Stomach (tissue), 9 donors: ENCODE measurements around the gene DTX3L. TPM values are rescaled to one million over a fixed set of nuclear protein-coding genes. Genes with fewer than 3 reads are reported as not detected.

Experiments
- DNase-seq, 2 donors: peaks; one replicate each; pipeline versions ENCODE4 v3.0.0 to v3.0.0-alpha.2; 2013 to 2019
- H3K27ac ChIP-seq, 5 donors: fragments of 200-600 bp in 4 of 5; sonication (generic) in 4 of 5; one replicate each; pipeline ENCODE4 v1.5.1; 2013 to 2019; ENCODE audit warnings: mild to moderate bottlenecking in 1 of 5, moderate library complexity in 1 of 5
- H3K27me3 ChIP-seq, 3 donors: fragments of 200-600 bp; sonication (generic); one replicate each; pipeline ENCODE4 v1.5.1; 2017 to 2019; ENCODE audit warnings: mixed run types in 1 of 3
- H3K36me3 ChIP-seq, 4 donors: fragments of 200-600 bp; sonication (generic); 1 replicate in 3 of 4; 2 replicates in 1 of 4; pipeline ENCODE4 v1.5.1; 2016 to 2019
- H3K4me1 ChIP-seq, 4 donors: fragments of 200-600 bp; sonication (generic); one replicate each; pipeline ENCODE4 v1.5.1; 2016 to 2019
- H3K4me3 ChIP-seq, 4 donors: fragments of 200-600 bp; sonication (generic) in 3 of 4; one replicate each; pipeline ENCODE4 v1.5.1; 2016 to 2019; ENCODE audit warnings: mild to moderate bottlenecking in 1 of 4
- H3K9me3 ChIP-seq, 4 donors: fragments of 200-600 bp; sonication (generic); one replicate each; pipeline ENCODE4 v1.5.1; 2016 to 2019
- CTCF ChIP-seq, 7 experiments: fragments of 450-650 bp in 4 of 7; fragments of 200-600 bp in 3 of 7; sonication (generic) in 3 of 7; IDR thresholded peaks; one replicate each; pipeline ENCODE4 v1.5.1; 2016 to 2019; ENCODE audit warnings: antibody characterized with exemption in 7 of 7, control low read depth in 2 of 7, mild to moderate bottlenecking in 1 of 7
- EP300 ChIP-seq: sonication (generic); formaldehyde crosslinking; IDR thresholded peaks from one replicate; pipeline ENCODE4 v1.6.1; 2017; ENCODE audit warnings: antibody characterized with exemption
- POLR2A ChIP-seq, 4 donors: fragments of 450-650 bp; IDR thresholded peaks; one replicate each; pipeline ENCODE4 v1.6.1; 2016; ENCODE audit warnings: antibody characterized with exemption in 4 of 4, control low read depth in 2 of 4, mild to moderate bottlenecking in 1 of 4, moderate library complexity in 1 of 4
- POLR2AphosphoS5 ChIP-seq, 3 donors: sonication (generic); formaldehyde crosslinking; IDR thresholded peaks; one replicate each; pipeline ENCODE4 v1.6.1; 2016; ENCODE audit warnings: antibody characterized with exemption in 3 of 3
- WGBS, 5 donors: extraction: QIAGEN DNeasy Blood & Tissue Kit in 3 of 5; methylation state at CpG; one replicate each; pipeline versions ENCODE4 v1.1.5 to v1.1.7; 2013 to 2018; 5-methylcytosine and 5-hydroxymethylcytosine counted together
- intact Hi-C: fragments of 100-400 bp; cut with DNase I; formaldehyde crosslinking; loops from one replicate; pipeline ENCODE4 v1.15.1; 2023; ENCODE audit warnings: low total_unique reads
- polyA plus RNA-seq, 3 donors: library from polyadenylated mRNA; stranded (reverse); fragments of 200-250 nt; gene quantifications; one replicate each; pipeline ENCODE4 v1.2.3, GENCODE V29; 2013
- total RNA-seq, 5 donors: library from RNA; depleted of rRNA; stranded (reverse); fragments of >200 nt; gene quantifications; one replicate each; pipeline versions ENCODE4 v1.1.0 to v1.2.3, GENCODE V29; 2014 to 2016
- donor health status: healthy with polysubstance abuse.
- donor health status: Bipolar disorder and iron deficiency.
- donor health status: healthy.

DTX3L gene
- total and polyA plus RNA-seq, 8 donors: 5.8 to 29.0 (median 15.1) TPM

- H3K4me1 ChIP-seq: no peaks in the 10 kb centered on the region
- no peaks in the 10 kb centered on the region for H3K27me3 ChIP-seq
- intact Hi-C loops: no loop called here
- H3K9me3 ChIP-seq: peaks cover 0 to 27% (median 16%) of the 10 kb centered on the region in 4 donors
- 29 to 42% (median 38%) methylated on average over 1 of the region's 1 CpG for WGBS, 5 donors
- H3K36me3 ChIP-seq: no peaks in the 10 kb centered on the region
- no peak overlapping the region for H3K4me3 ChIP-seq
- DNase-seq: no peak
- no peak for TF ChIP-seq POLR2A (IDR thresholded peaks at IDR 0.05)
- TF ChIP-seq CTCF (IDR thresholded peaks at IDR 0.05): no peak
- TF ChIP-seq POLR2AphosphoS5 (IDR thresholded peaks at IDR 0.05): no peak
- TF ChIP-seq EP300: no peak
- no peak overlapping the region for H3K27ac ChIP-seq
Measured at GRCh38 chr3:122586098-122586497, 22.0 kb downstream of the DTX3L start.

GRCh38 chr3:122586773-122587485 lies 22.8 kb downstream of the DTX3L start:
- peaks cover 0 to 20% (median 11%) of the 10 kb centered on the region in 4 donors for H3K9me3 ChIP-seq
- H3K4me1 ChIP-seq: no peaks in the 10 kb centered on the region
- DNase-seq: no peak
- no peak overlapping the region for H3K4me3 ChIP-seq
- intact Hi-C loops: no loop called here
- H3K27me3 ChIP-seq: no peaks in the 10 kb centered on the region
- no peak overlapping the region for H3K27ac ChIP-seq
- no peak for TF ChIP-seq CTCF (IDR thresholded peaks at IDR 0.05)
- no peak for TF ChIP-seq EP300
- TF ChIP-seq POLR2A (IDR thresholded peaks at IDR 0.05): no peak
- H3K36me3 ChIP-seq: no peaks in the 10 kb centered on the region

GRCh38 chr3:122587572-122587971 lies 23.4 kb downstream of the DTX3L start:
- no peak for DNase-seq
- Histone ChIP-seq H3K4me1 (no peaks in the 10 kb centered on the region), H3K4me3 (no peak overlapping the region), H3K27me3 (no peaks in the 10 kb centered on the region), H3K9me3 (peaks cover 0 to 13% (median 5%) of the 10 kb centered on the region in 4 donors), H3K27ac (no peak overlapping the region), H3K36me3 (no peaks in the 10 kb centered on the region)
- 25 to 90% (median 50%) methylated on average over 1 to 2 of the region's 2 CpGs for WGBS, 5 donors
- no peak for TF ChIP-seq POLR2AphosphoS5 (IDR thresholded peaks at IDR 0.05)
- no peak for TF ChIP-seq CTCF (IDR thresholded peaks at IDR 0.05)
- no peak for TF ChIP-seq EP300
- TF ChIP-seq POLR2A (IDR thresholded peaks at IDR 0.05): no peak
- intact Hi-C loops: no loop called here

GRCh38 chr3:122589297-122589696 lies 25.2 kb downstream of the DTX3L start:
- no peaks in the 10 kb centered on the region for H3K36me3 ChIP-seq
- intact Hi-C loops: no loop called here
- no peaks in the 10 kb centered on the region for H3K27me3 ChIP-seq
- no peaks in the 10 kb centered on the region for H3K9me3 ChIP-seq
- no peaks in the 10 kb centered on the region for H3K4me1 ChIP-seq
- no peak overlapping the region for H3K4me3 ChIP-seq
- no peak overlapping the region for H3K27ac ChIP-seq
- TF ChIP-seq POLR2A (IDR thresholded peaks at IDR 0.05) (no peak), POLR2AphosphoS5 (IDR thresholded peaks at IDR 0.05) (no peak), CTCF (IDR thresholded peaks at IDR 0.05) (no peak), EP300 (no peak)
- 59 to 76% (median 69%) methylated on average over 5 of the region's 5 CpGs for WGBS, 5 donors
- no peak for DNase-seq
